Neural cell (in vitro differentiated cells): ENCODE results near the gene CPNE2. TPM values are rescaled to one million over a fixed set of nuclear protein-coding genes. Genes with fewer than 3 reads are reported as not detected.

Source experiments
- H2AFZ ChIP-seq: fragments of 200-600, 300-800 bp; sonication (generic), shearing (Covaris generic); 2 replicates; pipeline ENCODE4 v1.6.0; 2014; ENCODE audit warnings: low read depth, mild to moderate bottlenecking, antibody characterized with exemption, low read length, moderate library complexity
- H3F3A ChIP-seq: fragments of 200-600 bp; shearing (Covaris generic); 2 replicates; pipeline ENCODE4 v1.6.1; 2016; ENCODE audit warnings: mild to moderate bottlenecking, moderate library complexity, mixed read lengths, antibody characterized with exemption, low read length; ENCODE audit not compliant: insufficient read depth, poor library complexity, severe bottlenecking
- H3K27ac ChIP-seq: fragments of 200-600, 300-800 bp; sonication (generic), shearing (Covaris generic); 2 replicates; pipeline ENCODE4 v1.5.1; 2014; ENCODE audit warnings: mild to moderate bottlenecking, low read length, moderate library complexity
- H3K27me3 ChIP-seq: fragments of 300-800, 200-600 bp; sonication (generic), shearing (Covaris generic); 2 replicates; pipeline ENCODE4 v1.6.0; 2014; ENCODE audit warnings: mild to moderate bottlenecking, low read depth, low read length, moderate library complexity; ENCODE audit not compliant: insufficient read depth
- H3K36me3 ChIP-seq: fragments of 300-800, 200-600 bp; sonication (generic), shearing (Covaris generic); 2 replicates; pipeline ENCODE4 v1.5.1; 2014; ENCODE audit warnings: mild to moderate bottlenecking, antibody characterized with exemption, low read length, moderate library complexity; ENCODE audit not compliant: insufficient read depth
- H3K4me2 ChIP-seq: fragments of 300-800, 200-600 bp; sonication (generic), shearing (Covaris generic); 2 replicates; pipeline ENCODE4 v1.6.0; 2014; ENCODE audit warnings: mild to moderate bottlenecking, low read length
- H3K4me3 ChIP-seq: fragments of 300-800, 200-600 bp; sonication (generic), shearing (Covaris generic); 2 replicates; pipeline ENCODE4 v1.5.1; 2014; ENCODE audit warnings: mild to moderate bottlenecking, low read length, moderate library complexity
- H3K79me2 ChIP-seq: fragments of 200-600 bp; shearing (Covaris generic); replicated peaks from 2 replicates; pipeline ENCODE4 v1.6.0; 2014; ENCODE audit warnings: mild to moderate bottlenecking, low read length, moderate library complexity; ENCODE audit not compliant: insufficient read depth
- H3K9ac ChIP-seq: fragments of 300-800, 200-600 bp; sonication (generic), shearing (Covaris generic); 2 replicates; pipeline ENCODE4 v1.6.1; 2016; ENCODE audit warnings: mild to moderate bottlenecking, low read length, mixed read lengths
- H3K9me2 ChIP-seq: fragments of 200-600 bp; shearing (Covaris generic); 2 replicates; pipeline ENCODE4 v1.6.1; 2016; ENCODE audit warnings: mild to moderate bottlenecking, low read length, mixed read lengths; ENCODE audit not compliant: insufficient read depth
- H3K9me3 ChIP-seq: fragments of 200-600, 300-800 bp; sonication (generic), shearing (Covaris generic); 2 replicates; pipeline ENCODE4 v1.6.1; 2016; ENCODE audit warnings: mild to moderate bottlenecking, mixed run types, low read length, moderate library complexity, mixed read lengths
- H4K20me1 ChIP-seq: fragments of 200-600 bp; shearing (Covaris generic); 2 replicates; pipeline ENCODE4 v1.6.1; 2016; ENCODE audit warnings: mild to moderate bottlenecking, mixed run types; ENCODE audit not compliant: insufficient read depth
- EP300 ChIP-seq: fragments of 450-650 bp; conservative IDR thresholded peaks from 2 replicates; pipeline ENCODE4 v1.6.1; 2014; ENCODE audit warnings: antibody characterized with exemption, mild to moderate bottlenecking, moderate library complexity; ENCODE audit not compliant: poor library complexity, severe bottlenecking
- EZH2 ChIP-seq: fragments of 200-600, 300-800 bp; shearing (Covaris generic), sonication (generic); IDR thresholded peaks from 2 replicates; pipeline ENCODE4 v1.6.1; 2014; ENCODE audit warnings: antibody characterized with exemption, low read length, borderline replicate concordance, mild to moderate bottlenecking; ENCODE audit not compliant: insufficient read depth, poor library complexity, severe bottlenecking
- MXI1 ChIP-seq: fragments of 450-650 bp; conservative IDR thresholded peaks from 2 replicates; pipeline ENCODE4 v1.6.1; 2014; ENCODE audit warnings: antibody characterized with exemption, mild to moderate bottlenecking; ENCODE audit not compliant: poor library complexity, severe bottlenecking
- POLR2AphosphoS5 ChIP-seq: IDR thresholded peaks from 2 replicates; pipeline ENCODE4 v1.6.1; 2012
- RAD21 ChIP-seq: fragments of 450-650 bp; conservative IDR thresholded peaks from 2 replicates; pipeline ENCODE4 v1.6.1; 2014; ENCODE audit warnings: antibody characterized with exemption, mild to moderate bottlenecking, moderate library complexity
- SMC3 ChIP-seq: fragments of 450-650 bp; conservative IDR thresholded peaks from 2 replicates; pipeline ENCODE4 v1.6.1; 2014; ENCODE audit warnings: antibody characterized with exemption, mild to moderate bottlenecking, moderate library complexity; ENCODE audit not compliant: poor library complexity
- TAF1 ChIP-seq: IDR thresholded peaks from 2 replicates; pipeline ENCODE4 v1.6.1; 2012; ENCODE audit warnings: low read depth
- polyA plus RNA-seq: library from polyadenylated mRNA; depleted of rRNA; stranded (reverse); fragments of >200 nt; gene quantifications from 2 replicates; pipeline ENCODE4 v1.2.3, GENCODE V29; 2014
- TF ChIP-seq, protein P1 (sequence below): fragments of 450-650 bp; IDR thresholded peaks from 2 replicates; pipeline ENCODE4 v1.5.1; 2014; ENCODE audit warnings: antibody characterized with exemption, mild to moderate bottlenecking, moderate library complexity; ENCODE audit not compliant: poor library complexity, severe bottlenecking
- TF ChIP-seq, protein P2 (sequence below): IDR thresholded peaks from 2 replicates; pipeline ENCODE4 v1.6.1; 2012; ENCODE audit warnings: borderline replicate concordance

CPNE2 gene
- polyA plus RNA-seq, 1 donor from 2014 or later = 18.6 TPM

DNA sequence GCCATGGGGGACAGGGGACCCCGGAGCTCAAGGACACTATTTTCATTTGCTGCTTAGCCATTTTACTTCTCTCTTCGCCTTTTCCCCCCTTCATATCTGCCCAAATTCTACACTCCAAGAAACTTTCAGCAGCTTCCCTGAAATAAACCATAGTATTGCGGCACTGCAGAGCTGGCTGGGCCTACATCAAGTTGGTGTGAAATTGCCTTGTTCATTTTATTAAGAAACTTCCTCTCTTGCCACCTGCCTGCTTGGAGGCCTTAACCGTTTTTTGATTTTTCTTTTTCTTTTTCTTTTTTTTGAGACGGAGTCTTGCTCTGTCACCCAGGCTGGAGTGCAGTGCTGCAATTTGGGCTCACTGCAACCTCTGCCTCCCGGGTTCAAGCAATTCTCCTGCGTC lies 7.4 kb upstream of the CPNE2 start:
- H2AFZ ChIP-seq = no peak overlapping the region
- H3K27me3 ChIP-seq = no peaks in the 10 kb centered on the region
- H3K79me2 ChIP-seq = no peaks in the 10 kb centered on the region
- no peaks in the 10 kb centered on the region for H3K9me2 ChIP-seq
- no peak overlapping the region for H3K9ac ChIP-seq
- H4K20me1 ChIP-seq = no peaks in the 10 kb centered on the region
- H3K4me3 ChIP-seq = no peak overlapping the region
- no peaks in the 10 kb centered on the region for H3F3A ChIP-seq
- H3K4me2 ChIP-seq = no peak overlapping the region
- TF ChIP-seq POLR2AphosphoS5 = no peak
- TF ChIP-seq, protein P1, sequence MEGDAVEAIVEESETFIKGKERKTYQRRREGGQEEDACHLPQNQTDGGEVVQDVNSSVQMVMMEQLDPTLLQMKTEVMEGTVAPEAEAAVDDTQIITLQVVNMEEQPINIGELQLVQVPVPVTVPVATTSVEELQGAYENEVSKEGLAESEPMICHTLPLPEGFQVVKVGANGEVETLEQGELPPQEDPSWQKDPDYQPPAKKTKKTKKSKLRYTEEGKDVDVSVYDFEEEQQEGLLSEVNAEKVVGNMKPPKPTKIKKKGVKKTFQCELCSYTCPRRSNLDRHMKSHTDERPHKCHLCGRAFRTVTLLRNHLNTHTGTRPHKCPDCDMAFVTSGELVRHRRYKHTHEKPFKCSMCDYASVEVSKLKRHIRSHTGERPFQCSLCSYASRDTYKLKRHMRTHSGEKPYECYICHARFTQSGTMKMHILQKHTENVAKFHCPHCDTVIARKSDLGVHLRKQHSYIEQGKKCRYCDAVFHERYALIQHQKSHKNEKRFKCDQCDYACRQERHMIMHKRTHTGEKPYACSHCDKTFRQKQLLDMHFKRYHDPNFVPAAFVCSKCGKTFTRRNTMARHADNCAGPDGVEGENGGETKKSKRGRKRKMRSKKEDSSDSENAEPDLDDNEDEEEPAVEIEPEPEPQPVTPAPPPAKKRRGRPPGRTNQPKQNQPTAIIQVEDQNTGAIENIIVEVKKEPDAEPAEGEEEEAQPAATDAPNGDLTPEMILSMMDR = no peak
- no peak for TF ChIP-seq EP300
- TF ChIP-seq, protein P2, sequence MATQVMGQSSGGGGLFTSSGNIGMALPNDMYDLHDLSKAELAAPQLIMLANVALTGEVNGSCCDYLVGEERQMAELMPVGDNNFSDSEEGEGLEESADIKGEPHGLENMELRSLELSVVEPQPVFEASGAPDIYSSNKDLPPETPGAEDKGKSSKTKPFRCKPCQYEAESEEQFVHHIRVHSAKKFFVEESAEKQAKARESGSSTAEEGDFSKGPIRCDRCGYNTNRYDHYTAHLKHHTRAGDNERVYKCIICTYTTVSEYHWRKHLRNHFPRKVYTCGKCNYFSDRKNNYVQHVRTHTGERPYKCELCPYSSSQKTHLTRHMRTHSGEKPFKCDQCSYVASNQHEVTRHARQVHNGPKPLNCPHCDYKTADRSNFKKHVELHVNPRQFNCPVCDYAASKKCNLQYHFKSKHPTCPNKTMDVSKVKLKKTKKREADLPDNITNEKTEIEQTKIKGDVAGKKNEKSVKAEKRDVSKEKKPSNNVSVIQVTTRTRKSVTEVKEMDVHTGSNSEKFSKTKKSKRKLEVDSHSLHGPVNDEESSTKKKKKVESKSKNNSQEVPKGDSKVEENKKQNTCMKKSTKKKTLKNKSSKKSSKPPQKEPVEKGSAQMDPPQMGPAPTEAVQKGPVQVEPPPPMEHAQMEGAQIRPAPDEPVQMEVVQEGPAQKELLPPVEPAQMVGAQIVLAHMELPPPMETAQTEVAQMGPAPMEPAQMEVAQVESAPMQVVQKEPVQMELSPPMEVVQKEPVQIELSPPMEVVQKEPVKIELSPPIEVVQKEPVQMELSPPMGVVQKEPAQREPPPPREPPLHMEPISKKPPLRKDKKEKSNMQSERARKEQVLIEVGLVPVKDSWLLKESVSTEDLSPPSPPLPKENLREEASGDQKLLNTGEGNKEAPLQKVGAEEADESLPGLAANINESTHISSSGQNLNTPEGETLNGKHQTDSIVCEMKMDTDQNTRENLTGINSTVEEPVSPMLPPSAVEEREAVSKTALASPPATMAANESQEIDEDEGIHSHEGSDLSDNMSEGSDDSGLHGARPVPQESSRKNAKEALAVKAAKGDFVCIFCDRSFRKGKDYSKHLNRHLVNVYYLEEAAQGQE = no peak
- TF ChIP-seq RAD21 = no peak
- no peak for TF ChIP-seq SMC3
- no peak for TF ChIP-seq MXI1
- TF ChIP-seq EZH2 = no peak
- TF ChIP-seq TAF1 = no peak
- H3K9me3 ChIP-seq = no peaks in the 10 kb centered on the region
- no peaks in the 10 kb centered on the region for H3K36me3 ChIP-seq
- no peak overlapping the region for H3K27ac ChIP-seq

DNA sequence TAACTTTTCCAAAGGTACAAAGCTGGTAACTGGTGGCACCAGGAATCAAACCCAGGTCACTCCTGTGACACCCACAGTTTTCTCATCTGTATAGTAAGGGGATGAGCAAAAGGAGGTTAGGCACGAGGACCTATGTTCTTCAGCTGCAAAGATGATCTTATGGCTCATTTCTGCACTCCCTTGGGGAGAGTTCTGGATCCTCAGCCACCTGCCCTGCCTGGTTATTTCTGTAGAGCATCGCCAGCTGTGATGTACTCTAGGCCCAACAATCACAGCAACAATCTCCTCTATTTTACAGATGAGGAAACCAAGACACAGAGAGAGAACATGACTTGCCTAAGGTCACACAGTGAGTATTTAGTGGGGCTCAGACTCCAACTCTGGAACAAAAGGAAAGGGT lies 5.4 kb upstream of the CPNE2 start:
- H3K36me3 ChIP-seq = no peaks in the 10 kb centered on the region
- H3K27ac ChIP-seq = no peak overlapping the region
- H3K79me2 ChIP-seq = no peaks in the 10 kb centered on the region
- TF ChIP-seq, protein P1 = no peak
- no peak for TF ChIP-seq TAF1
- no peak for TF ChIP-seq POLR2AphosphoS5
- no peak for TF ChIP-seq EP300
- TF ChIP-seq MXI1 = no peak
- TF ChIP-seq RAD21 = no peak
- no peak for TF ChIP-seq SMC3
- TF ChIP-seq EZH2 = no peak
- TF ChIP-seq, protein P2 = no peak
- H4K20me1 ChIP-seq = no peaks in the 10 kb centered on the region
- no peaks in the 10 kb centered on the region for H3K27me3 ChIP-seq
- no peak overlapping the region for H2AFZ ChIP-seq
- no peak overlapping the region for H3K9ac ChIP-seq
- no peak overlapping the region for H3K4me2 ChIP-seq
- H3K9me2 ChIP-seq = no peaks in the 10 kb centered on the region
- no peaks in the 10 kb centered on the region for H3K9me3 ChIP-seq
- no peak overlapping the region for H3K4me3 ChIP-seq
- H3F3A ChIP-seq = no peaks in the 10 kb centered on the region
